NCI-H345 treated with DMSO at 0.1 percent for 48 hours (cell line): ENCODE results near the gene FYB1.
"Not testable (repeated sequence)": the region's sequence is repeated elsewhere in the genome, so short reads cannot be mapped to it uniquely, and the experiment has no call there.

Experiments
- DNase-seq: peaks from one replicate; lab custom pipeline; 2025; ENCODE audit not compliant: unreplicated experiment; lab: John Stamatoyannopoulos, UW

Gene FYB1

GRCh38 chr5:39231705-39232525 lies 12.6 kb upstream of the FYB1 start:
- no peak for DNase-seq

GRCh38 chr5:39228596-39228995 lies 9.2 kb upstream of the FYB1 start:
- DNase-seq: no peak

GRCh38 chr5:39226558-39226957 lies 7.2 kb upstream of the FYB1 start:
- no peak for DNase-seq

- DNase-seq: no peak
Measured at GRCh38 chr5:39226100-39226451, 6.7 kb upstream of the FYB1 start.

- DNase-seq: no peak
Measured at GRCh38 chr5:39225405-39226099, 6.2 kb upstream of the FYB1 start.

GRCh38 chr5:39224196-39224761 lies 4.9 kb upstream of the FYB1 start:
- no peak for DNase-seq

GRCh38 chr5:39223565-39224156 lies 4.3 kb upstream of the FYB1 start:
- no peak for DNase-seq

- not testable (repeated sequence) for DNase-seq
Measured at GRCh38 chr5:39221671-39222070, 2.3 kb upstream of the FYB1 start.

GRCh38 chr5:39220280-39221030 lies 1.1 kb upstream of the FYB1 start:
- no peak for DNase-seq

GRCh38 chr5:39218482-39219402 lies 621 bp downstream of the FYB1 start:
- no peak for DNase-seq

GRCh38 chr5:39217365-39218281 lies 1.7 kb downstream of the FYB1 start:
- DNase-seq: peak; percentile 13

- DNase-seq: no peak
Measured at GRCh38 chr5:39216631-39217030, 2.7 kb downstream of the FYB1 start.

GRCh38 chr5:39215857-39216256 lies 3.5 kb downstream of the FYB1 start:
- no peak for DNase-seq

GRCh38 chr5:39214912-39215709 lies 4.3 kb downstream of the FYB1 start:
- DNase-seq: no peak

- no peak for DNase-seq
Measured at GRCh38 chr5:39213447-39214207, 5.7 kb downstream of the FYB1 start.

- no peak for DNase-seq
Measured at GRCh38 chr5:39211773-39212172, 7.6 kb downstream of the FYB1 start.

- DNase-seq: no peak
Measured at GRCh38 chr5:39209924-39210323, 9.4 kb downstream of the FYB1 start.
